Urothelium cell line (cell line): ENCODE measurements around the gene CALML3.
"Not testable (repeated sequence)": the region's sequence is repeated elsewhere in the genome, so short reads cannot be mapped to it uniquely, and the experiment has no call there.

Experiments
- DNase-seq: peaks from one replicate; pipeline ENCODE4 v3.0.0; 2011; ENCODE audit warnings: low spot score, mixed read lengths
- FAIRE-seq: peaks from 2 replicates; lab custom pipeline; 2011; peaks lifted over from hg19 to GRCh38; lab: Jason Lieb, UNC

CALML3 gene

GRCh38 chr10:5524641-5525560, at the start of gene CALML3:
Gene CALML3, plus strand, starts transcription at chr10:5524961. Its CDS starts 125 bp downstream, at chr10:5525086.
- DNase-seq (no peak), FAIRE-seq (no peak)

- not testable (repeated sequence) for FAIRE-seq, DNase-seq
Observed at GRCh38 chr10:5475088-5475487, 49.7 kb upstream of the CALML3 start.

GRCh38 chr10:5475974-5476807, 48.6 kb upstream of the CALML3 start:
- DNase-seq, FAIRE-seq: not testable (repeated sequence)

GRCh38 chr10:5476918-5477525, 47.7 kb upstream of the CALML3 start:
- no peak for DNase-seq
- no peak for FAIRE-seq

GRCh38 chr10:5477948-5478693, 46.6 kb upstream of the CALML3 start:
- FAIRE-seq: no peak

GRCh38 chr10:5478694-5479305, 46.0 kb upstream of the CALML3 start:
- DNase-seq (no peak), FAIRE-seq (no peak)

More at GRCh38 chr10:5477948-5478693, 46.6 kb upstream of the CALML3 start:
- no peak for DNase-seq

- FAIRE-seq (no peak), DNase-seq (no peak)
Observed at GRCh38 chr10:5479481-5480161, 45.1 kb upstream of the CALML3 start.

- DNase-seq (no peak), FAIRE-seq (no peak)
Observed at GRCh38 chr10:5480162-5480941, 44.4 kb upstream of the CALML3 start.

GRCh38 chr10:5481121-5481520, 43.6 kb upstream of the CALML3 start:
- DNase-seq (no peak), FAIRE-seq (no peak)

GRCh38 chr10:5482016-5482415, 42.7 kb upstream of the CALML3 start:
- FAIRE-seq (no peak), DNase-seq (no peak)

GRCh38 chr10:5484205-5484604, 40.6 kb upstream of the CALML3 start:
- DNase-seq: no peak
- no peak for FAIRE-seq

GRCh38 chr10:5485290-5485689, 39.5 kb upstream of the CALML3 start:
- DNase-seq: no peak
- no peak for FAIRE-seq

- FAIRE-seq (no peak), DNase-seq (no peak)
Observed at GRCh38 chr10:5485948-5486852, 38.6 kb upstream of the CALML3 start.

- FAIRE-seq: no peak
- no peak for DNase-seq
Observed at GRCh38 chr10:5486853-5487235, 37.9 kb upstream of the CALML3 start.

- DNase-seq (no peak), FAIRE-seq (no peak)
Observed at GRCh38 chr10:5488272-5489161, 36.2 kb upstream of the CALML3 start.

- DNase-seq: no peak
- no peak for FAIRE-seq
Observed at GRCh38 chr10:5490032-5490431, 34.7 kb upstream of the CALML3 start.
